ENCODE measurements around the gene ATP11A.
"Not testable (repeated sequence)": the region's sequence is repeated elsewhere in the genome, so short reads cannot be mapped to it uniquely, and the experiment has no call there.

ATP11A gene

GRCh38 chr13:112696869-112697465, 7.1 kb downstream of the ATP11A start:
- DNase-seq (ENCODE audit: low spot score in 2 of 2) (no peak), ATAC-seq (no peak)
- H3K36me3 Mint-ChIP-seq, result peaks cover 6% of the 10 kb centered on the region
- H3K4me1 Mint-ChIP-seq, result peaks cover 25% of the 10 kb centered on the region
- peak overlapping the region; percentile 71 for H3K27ac Mint-ChIP-seq
- H3K9me3 Mint-ChIP-seq, result no peaks in the 10 kb centered on the region
- no peak overlapping the region for H3K4me3 Mint-ChIP-seq

GRCh38 chr13:112697756-112698655, 8.2 kb downstream of the ATP11A start:
- ATAC-seq (no peak), DNase-seq (ENCODE audit: low spot score in 2 of 2) (no peak)
- Mint-ChIP-seq H3K36me3 (peaks cover 6% of the 10 kb centered on the region), H3K4me1 (peaks cover 22% of the 10 kb centered on the region), H3K27ac (no peak overlapping the region), H3K4me3 (no peak overlapping the region), H3K9me3 (no peaks in the 10 kb centered on the region)

- Mint-ChIP-seq H3K4me1 (peaks cover 26% of the 10 kb centered on the region), H3K27ac (no peak overlapping the region), H3K9me3 (no peaks in the 10 kb centered on the region), H3K4me3 (no peak overlapping the region), H3K36me3 (peaks cover 6% of the 10 kb centered on the region)
- DNase-seq (ENCODE audit: low spot score in 2 of 2) (no peak), ATAC-seq (no peak)
These were observed 9.6 kb downstream of the ATP11A start for GRCh38 chr13:112699322-112699918.

DNA sequence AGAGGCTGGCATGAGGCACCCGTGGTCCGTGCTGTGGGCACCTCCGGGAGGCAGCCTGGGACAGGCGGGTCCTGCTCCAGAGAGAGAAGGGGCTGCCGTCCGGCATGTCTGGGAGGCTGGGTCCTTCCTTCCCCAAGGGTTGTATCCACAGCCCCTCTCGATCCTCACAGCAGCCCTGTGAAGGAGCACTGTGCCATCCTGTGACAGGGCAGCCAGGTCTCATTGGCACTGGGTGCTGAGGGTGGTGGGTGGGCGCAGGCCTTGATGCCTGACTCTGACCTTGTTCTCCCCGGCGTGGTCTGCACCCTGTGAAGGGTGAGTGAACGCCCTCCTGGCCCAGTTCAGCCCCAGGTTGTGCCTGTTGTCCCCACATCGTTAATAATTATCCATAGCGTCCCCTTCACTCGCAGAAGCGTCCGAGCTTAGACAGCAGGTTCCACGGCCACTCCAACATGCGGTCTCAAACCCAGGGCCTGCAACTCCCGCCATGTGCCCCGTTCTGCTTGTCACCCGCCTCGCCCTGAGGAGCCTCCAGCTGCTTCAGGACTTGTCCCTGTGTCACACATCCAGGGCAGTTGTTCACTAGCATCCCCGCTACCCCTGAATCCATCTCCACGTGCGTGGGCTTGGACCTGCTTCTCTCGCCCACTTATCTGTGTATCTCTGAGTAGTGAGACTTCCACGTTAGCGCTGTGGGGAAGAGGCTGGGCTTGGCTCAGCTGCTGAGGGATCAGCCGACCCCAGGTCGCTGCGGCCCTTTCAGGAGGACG, 10.6 kb downstream of the ATP11A start:
- H3K9me3 Mint-ChIP-seq, result no peaks in the 10 kb centered on the region
- no peak for ATAC-seq
- H3K4me1 Mint-ChIP-seq, result peaks cover 25% of the 10 kb centered on the region
- H3K27ac Mint-ChIP-seq, result no peak overlapping the region
- no peak overlapping the region for H3K4me3 Mint-ChIP-seq
- peaks cover 6% of the 10 kb centered on the region for H3K36me3 Mint-ChIP-seq
- DNase-seq (ENCODE audit: low spot score in 2 of 2), result no peak

GRCh38 chr13:112702341-112702985, 12.6 kb downstream of the ATP11A start:
- Mint-ChIP-seq H3K4me1 (peaks cover 25% of the 10 kb centered on the region), H3K27ac (no peak overlapping the region), H3K4me3 (no peak overlapping the region), H3K36me3 (no peaks in the 10 kb centered on the region), H3K9me3 (no peaks in the 10 kb centered on the region)
- no peak for ATAC-seq
- DNase-seq (ENCODE audit: low spot score in 2 of 2), result no peak

DNA sequence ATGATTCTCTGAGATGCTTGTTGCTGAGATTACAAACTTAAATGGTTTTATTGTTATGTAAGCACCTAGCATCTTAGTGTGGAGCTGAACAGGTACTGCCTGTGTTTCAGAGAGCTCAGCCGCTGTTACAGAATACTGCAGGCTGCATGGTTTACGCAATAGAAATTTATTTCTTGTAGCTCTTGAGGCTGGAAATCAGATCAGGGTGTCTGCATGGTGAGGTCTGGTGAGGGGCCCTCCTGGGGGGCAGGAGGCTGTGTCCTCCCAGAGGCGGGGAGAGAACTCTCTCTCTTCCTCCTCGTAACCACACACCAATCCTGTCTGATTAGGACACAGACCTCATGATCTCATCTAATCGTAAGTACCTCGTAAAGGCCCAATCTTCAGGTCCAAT, 13.1 kb downstream of the ATP11A start:
- no peak for DNase-seq (ENCODE audit: low spot score in 2 of 2)
- Mint-ChIP-seq H3K9me3 (no peaks in the 10 kb centered on the region), H3K4me1 (peaks cover 25% of the 10 kb centered on the region)

DNA sequence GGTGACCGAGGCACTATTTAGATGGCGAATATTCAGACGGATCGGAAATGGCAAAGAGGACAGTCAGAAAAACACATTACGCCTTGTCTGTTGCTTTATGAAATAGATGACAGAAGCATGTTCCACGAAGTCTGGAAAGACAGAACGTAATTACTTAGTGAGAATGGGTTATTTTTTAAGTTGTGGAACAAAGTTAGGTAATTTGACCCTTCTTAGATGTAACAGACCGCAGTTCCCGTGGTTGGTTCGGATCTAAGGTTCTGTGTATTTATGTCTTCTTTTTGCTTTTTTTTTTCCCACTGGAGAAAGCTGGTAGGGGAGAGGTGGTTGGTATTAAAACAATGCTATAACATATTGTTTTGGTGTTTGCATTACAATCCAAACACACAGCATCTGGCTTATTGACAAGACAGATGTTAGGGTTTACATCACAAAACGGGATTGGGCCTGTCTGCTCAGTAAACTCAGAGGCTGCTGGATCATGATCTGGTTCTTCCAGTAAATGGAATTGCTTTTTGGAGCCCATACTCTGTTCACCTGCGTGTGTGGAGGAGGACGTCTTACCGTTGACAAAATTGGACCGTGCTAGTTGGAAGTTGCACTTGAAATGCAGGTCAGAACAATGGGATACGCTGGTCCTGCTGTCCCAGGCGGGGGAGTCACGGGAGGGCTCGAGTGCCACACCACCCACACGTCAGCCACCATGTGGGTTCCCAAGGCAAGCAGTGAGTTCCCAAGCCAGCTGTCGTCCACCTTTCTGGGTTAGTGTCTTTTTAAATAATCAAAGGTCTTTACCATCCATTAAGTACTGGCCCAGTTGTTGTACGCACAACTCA, 13.8 kb downstream of the ATP11A start:
- no peak overlapping the region for H3K4me3 Mint-ChIP-seq
- H3K27ac Mint-ChIP-seq, result no peak overlapping the region
- no peaks in the 10 kb centered on the region for H3K36me3 Mint-ChIP-seq
- H3K4me1 Mint-ChIP-seq, result peaks cover 25% of the 10 kb centered on the region
- no peaks in the 10 kb centered on the region for H3K9me3 Mint-ChIP-seq
- DNase-seq (ENCODE audit: low spot score in 2 of 2) (no peak), ATAC-seq (no peak)

More for the DNA sequence above, 13.1 kb downstream of the ATP11A start:
- no peak overlapping the region for H3K27ac Mint-ChIP-seq
- no peak overlapping the region for H3K4me3 Mint-ChIP-seq
- ATAC-seq, result no peak
- no peaks in the 10 kb centered on the region for H3K36me3 Mint-ChIP-seq

GRCh38 chr13:112704308-112705145, 14.7 kb downstream of the ATP11A start:
- no peaks in the 10 kb centered on the region for H3K36me3 Mint-ChIP-seq
- no peaks in the 10 kb centered on the region for H3K9me3 Mint-ChIP-seq
- H3K27ac Mint-ChIP-seq, result no peak overlapping the region
- H3K4me1 Mint-ChIP-seq, result peaks cover 30% of the 10 kb centered on the region
- DNase-seq (ENCODE audit: low spot score in 2 of 2), result no peak
- ATAC-seq, result no peak
- no peak overlapping the region for H3K4me3 Mint-ChIP-seq

- Mint-ChIP-seq H3K4me3 (no peak overlapping the region), H3K36me3 (no peaks in the 10 kb centered on the region), H3K27ac (peak overlapping the region; percentile 38), H3K4me1 (peaks cover 36% of the 10 kb centered on the region), H3K9me3 (no peaks in the 10 kb centered on the region)
- DNase-seq (ENCODE audit: low spot score in 2 of 2) (no peak), ATAC-seq (no peak)
These were observed 15.4 kb downstream of the ATP11A start for GRCh38 chr13:112705286-112705685.

DNA sequence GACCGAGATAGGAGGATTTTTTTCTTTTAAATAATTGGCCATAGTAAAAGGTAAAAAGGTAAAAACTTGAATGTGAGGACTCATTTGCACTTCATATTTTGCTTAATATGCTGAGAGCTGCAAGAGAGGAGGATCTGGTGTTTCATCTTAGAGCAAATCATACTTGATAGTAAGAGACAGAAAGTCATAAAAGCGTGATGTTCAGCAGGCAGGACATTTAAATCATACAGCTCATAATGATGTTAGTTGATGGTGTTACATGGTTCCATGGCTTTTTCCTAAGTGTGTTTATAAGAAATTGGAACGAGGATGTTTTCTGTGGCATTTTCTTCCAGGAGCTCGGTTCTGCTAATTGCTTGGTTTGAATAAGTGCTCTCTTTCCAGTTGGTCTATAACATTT, 16.3 kb downstream of the ATP11A start:
- H3K9me3 Mint-ChIP-seq, result no peaks in the 10 kb centered on the region
- DNase-seq (ENCODE audit: low spot score in 2 of 2) (no peak), ATAC-seq (no peak)
- no peak overlapping the region for H3K27ac Mint-ChIP-seq
- peaks cover 36% of the 10 kb centered on the region for H3K4me1 Mint-ChIP-seq
- no peak overlapping the region for H3K4me3 Mint-ChIP-seq
- H3K36me3 Mint-ChIP-seq, result no peaks in the 10 kb centered on the region

GRCh38 chr13:112708560-112709240, 18.9 kb downstream of the ATP11A start:
- Mint-ChIP-seq H3K4me1 (peaks cover 36% of the 10 kb centered on the region), H3K4me3 (no peak overlapping the region), H3K27ac (no peak overlapping the region), H3K36me3 (no peaks in the 10 kb centered on the region), H3K9me3 (no peaks in the 10 kb centered on the region)
- no peak for ATAC-seq
- DNase-seq (ENCODE audit: low spot score in 2 of 2), result no peak

DNA sequence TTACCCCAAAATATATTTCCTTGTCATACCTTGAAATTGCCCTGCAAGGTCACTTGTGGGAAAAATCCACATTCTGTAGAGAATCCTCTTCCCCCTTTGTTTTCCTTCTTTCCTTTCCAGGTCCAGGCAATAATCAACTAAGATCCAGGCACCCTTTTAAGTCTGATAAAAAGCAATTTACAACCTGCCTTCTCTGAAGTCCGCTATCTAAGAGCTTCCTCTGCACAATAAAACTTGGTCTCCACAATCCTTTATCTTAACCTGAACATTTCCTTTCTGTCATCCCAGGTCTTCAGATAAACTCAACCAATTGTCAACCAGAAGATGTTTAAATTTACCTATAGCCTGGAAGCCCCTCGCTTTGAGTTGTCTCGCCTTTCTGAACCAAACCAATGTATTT, 19.5 kb downstream of the ATP11A start:
- Mint-ChIP-seq H3K4me1 (peaks cover 35% of the 10 kb centered on the region), H3K27ac (peak overlapping the region; percentile 40)
- ATAC-seq; H3K9me3 Mint-ChIP-seq; H3K4me3 Mint-ChIP-seq; H3K36me3 Mint-ChIP-seq; DNase-seq (ENCODE audit: low spot score in 2 of 2): not testable (repeated sequence)

All from stimulated activated effector memory CD8-positive, alpha-beta T cell treated with anti-CD3 and anti-CD28 coated beads, Interleukin-12 subunit alpha, Interleukin-12 subunit beta, amount 100 ng/mL, for 72 hours (primary cell).